MM.1S (cell line): ENCODE data around the gene VRK2.

Source experiments
- EZH2 ChIP-seq: fragments of 300-600 bp; sonication (generic); optimal IDR thresholded peaks from 2 replicates; pipeline ENCODE3; 2017; ENCODE audit warnings: low read depth, mild to moderate bottlenecking, antibody characterized with exemption, low read length, mixed read lengths
- EZH2phosphoT487 ChIP-seq: fragments of 300-600 bp; sonication (generic); IDR thresholded peaks from 2 replicates; pipeline ENCODE4 v1.6.1; 2018; ENCODE audit warnings: antibody characterized with exemption, low read length
- TF ChIP-seq, protein P1 (sequence below): fragments of 300-600 bp; sonication (generic); IDR thresholded peaks from 2 replicates; pipeline ENCODE4 v1.5.1; 2016; ENCODE audit warnings: antibody characterized with exemption, low read length, mixed read lengths

DNA sequence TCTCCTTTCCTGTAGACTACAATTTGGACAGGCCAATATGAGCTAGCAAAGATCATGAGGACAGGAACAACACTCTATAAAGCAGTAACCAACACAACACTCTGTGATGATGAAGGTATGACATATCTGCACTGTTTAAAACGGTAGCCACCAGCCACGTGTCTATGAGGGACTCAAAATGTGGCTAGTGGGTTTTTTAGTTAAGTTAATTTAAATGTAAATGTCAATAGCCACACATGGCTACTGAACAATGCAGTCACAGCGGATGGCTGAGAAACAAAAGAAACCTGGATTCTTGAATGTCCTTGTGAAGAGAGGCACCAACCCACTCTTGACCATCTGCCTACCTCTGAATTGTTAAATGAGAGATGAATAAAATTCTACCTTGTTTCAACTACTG lies 160.6 kb downstream of the VRK2 start:
- TF ChIP-seq EZH2 (no peak), EZH2phosphoT487 (no peak)
- TF ChIP-seq, protein P1, sequence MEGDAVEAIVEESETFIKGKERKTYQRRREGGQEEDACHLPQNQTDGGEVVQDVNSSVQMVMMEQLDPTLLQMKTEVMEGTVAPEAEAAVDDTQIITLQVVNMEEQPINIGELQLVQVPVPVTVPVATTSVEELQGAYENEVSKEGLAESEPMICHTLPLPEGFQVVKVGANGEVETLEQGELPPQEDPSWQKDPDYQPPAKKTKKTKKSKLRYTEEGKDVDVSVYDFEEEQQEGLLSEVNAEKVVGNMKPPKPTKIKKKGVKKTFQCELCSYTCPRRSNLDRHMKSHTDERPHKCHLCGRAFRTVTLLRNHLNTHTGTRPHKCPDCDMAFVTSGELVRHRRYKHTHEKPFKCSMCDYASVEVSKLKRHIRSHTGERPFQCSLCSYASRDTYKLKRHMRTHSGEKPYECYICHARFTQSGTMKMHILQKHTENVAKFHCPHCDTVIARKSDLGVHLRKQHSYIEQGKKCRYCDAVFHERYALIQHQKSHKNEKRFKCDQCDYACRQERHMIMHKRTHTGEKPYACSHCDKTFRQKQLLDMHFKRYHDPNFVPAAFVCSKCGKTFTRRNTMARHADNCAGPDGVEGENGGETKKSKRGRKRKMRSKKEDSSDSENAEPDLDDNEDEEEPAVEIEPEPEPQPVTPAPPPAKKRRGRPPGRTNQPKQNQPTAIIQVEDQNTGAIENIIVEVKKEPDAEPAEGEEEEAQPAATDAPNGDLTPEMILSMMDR: no peak
